Measurements from ENCODE around the gene KLHL13. TPM values are rescaled to one million over a fixed set of nuclear protein-coding genes. Genes with fewer than 3 reads are reported as not detected.

The KLHL13 gene
- total RNA-seq, 1 donor from 2014 or later: 5.6 TPM

GRCh38 chrX:118062817-118063615 lies 53.6 kb downstream of the KLHL13 start:
- H2AFZ ChIP-seq (ENCODE audit: low read depth, low read length): no peak overlapping the region
- FAIRE-seq (peak; percentile 29), DNase-seq (ENCODE audit: low read depth) (no peak)
- no peak overlapping the region for H3K4me2 ChIP-seq (ENCODE audit: low read length)
- TF ChIP-seq CTCF (IDR thresholded peaks at IDR 0.05; ENCODE audit: insufficient read depth, low read depth, low read length) (no peak), EZH2 (IDR thresholded peaks at IDR 0.05; ENCODE audit: insufficient read depth, low read length) (no peak)
- no peaks in the 10 kb centered on the region for H3K9me3 ChIP-seq (ENCODE audit: insufficient read depth, low read depth, low read length)
- H3K9me3 Mint-ChIP-seq (ENCODE audit: unreplicated experiment): no peaks in the 10 kb centered on the region
- no peak overlapping the region for H3K4me3 Mint-ChIP-seq (ENCODE audit: unreplicated experiment)
- no peaks in the 10 kb centered on the region for H3K79me2 ChIP-seq (ENCODE audit: insufficient read depth, low read length)
- no peaks in the 10 kb centered on the region for H3K27me3 ChIP-seq (ENCODE audit: insufficient read depth, low read length)
- H3K4me1 ChIP-seq (ENCODE audit: insufficient read depth, low read length): no peaks in the 10 kb centered on the region
- H3K27ac Mint-ChIP-seq (ENCODE audit: unreplicated experiment): no peak overlapping the region
- H3K27ac ChIP-seq (ENCODE audit: low read depth, low read length): no peak overlapping the region
- H3K36me3 ChIP-seq (ENCODE audit: insufficient read depth, low read length): no peaks in the 10 kb centered on the region
- H3K9ac ChIP-seq (ENCODE audit: low read length): no peak overlapping the region
- no peaks in the 10 kb centered on the region for H3K36me3 Mint-ChIP-seq (ENCODE audit: low read depth, unreplicated experiment)
- H3K4me1 Mint-ChIP-seq (ENCODE audit: low read depth, unreplicated experiment): peaks cover 2% of the 10 kb centered on the region
- no peaks in the 10 kb centered on the region for H4K20me1 ChIP-seq (ENCODE audit: insufficient read depth, low read length)
- H3K27me3 Mint-ChIP-seq (ENCODE audit: low read depth, unreplicated experiment): no peaks in the 10 kb centered on the region
- H3K4me3 ChIP-seq (ENCODE audit: insufficient read depth, low read depth, low read length): no peak overlapping the region

- Mint-ChIP-seq H3K4me1 (ENCODE audit: low read depth, unreplicated experiment) (peaks cover 2% of the 10 kb centered on the region), H3K36me3 (ENCODE audit: low read depth, unreplicated experiment) (no peaks in the 10 kb centered on the region), H3K27ac (ENCODE audit: unreplicated experiment) (no peak overlapping the region), H3K27me3 (ENCODE audit: low read depth, unreplicated experiment) (no peaks in the 10 kb centered on the region), H3K4me3 (ENCODE audit: unreplicated experiment) (no peak overlapping the region), H3K9me3 (ENCODE audit: unreplicated experiment) (no peaks in the 10 kb centered on the region)
- no peak overlapping the region for H3K27ac ChIP-seq (ENCODE audit: low read depth, low read length)
- no peak overlapping the region for H3K9ac ChIP-seq (ENCODE audit: low read length)
- H3K4me3 ChIP-seq (ENCODE audit: insufficient read depth, low read depth, low read length): no peak overlapping the region
- no peaks in the 10 kb centered on the region for H3K4me1 ChIP-seq (ENCODE audit: insufficient read depth, low read length)
- no peaks in the 10 kb centered on the region for H3K9me3 ChIP-seq (ENCODE audit: insufficient read depth, low read depth, low read length)
- H3K79me2 ChIP-seq (ENCODE audit: insufficient read depth, low read length): no peaks in the 10 kb centered on the region
- no peaks in the 10 kb centered on the region for H3K27me3 ChIP-seq (ENCODE audit: insufficient read depth, low read length)
- no peaks in the 10 kb centered on the region for H3K36me3 ChIP-seq (ENCODE audit: insufficient read depth, low read length)
- H3K4me2 ChIP-seq (ENCODE audit: low read length): no peak overlapping the region
- TF ChIP-seq EZH2 (IDR thresholded peaks at IDR 0.05; ENCODE audit: insufficient read depth, low read length) (no peak), CTCF (IDR thresholded peaks at IDR 0.05; ENCODE audit: insufficient read depth, low read depth, low read length) (no peak)
- H4K20me1 ChIP-seq (ENCODE audit: insufficient read depth, low read length): no peaks in the 10 kb centered on the region
- no peak for FAIRE-seq
- DNase-seq (ENCODE audit: low read depth): no peak
- no peak overlapping the region for H2AFZ ChIP-seq (ENCODE audit: low read depth, low read length)
Measured at GRCh38 chrX:118062048-118062789, 54.4 kb downstream of the KLHL13 start.
